Measurements from ENCODE around the gene CFAP20DC. TPM values are rescaled to one million over a fixed set of nuclear protein-coding genes. Genes with fewer than 3 reads are reported as not detected.

Gene CFAP20DC
- total RNA-seq, 1 donor from 2014 or later, result 4.2 TPM

DNA sequence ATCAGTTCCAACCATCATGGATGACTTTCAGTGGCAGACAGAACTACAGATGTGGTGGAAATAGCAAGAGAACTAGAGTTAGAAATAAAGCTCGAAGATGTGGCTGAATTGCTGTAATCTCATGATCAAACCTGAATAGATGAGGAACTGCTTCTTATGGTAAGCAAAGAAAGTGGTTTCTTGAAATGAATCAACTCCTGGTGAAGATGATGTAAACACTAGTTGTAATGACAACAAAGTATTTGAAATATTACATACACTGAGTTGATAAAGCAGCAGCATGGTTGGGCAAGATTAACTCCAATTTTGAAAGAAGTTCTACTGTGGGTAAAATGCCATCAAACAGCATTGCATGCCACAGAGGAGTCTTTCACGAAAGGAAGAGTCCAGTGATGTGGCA is 251.5 kb downstream of the CFAP20DC start:
- Mint-ChIP-seq H3K27me3 (ENCODE audit: unreplicated experiment) (peaks cover 6% of the 10 kb centered on the region), H3K4me1 (ENCODE audit: unreplicated experiment) (no peaks in the 10 kb centered on the region), H3K4me3 (ENCODE audit: unreplicated experiment) (no peak overlapping the region), H3K9me3 (ENCODE audit: unreplicated experiment) (no peaks in the 10 kb centered on the region), H3K27ac (ENCODE audit: unreplicated experiment) (no peak overlapping the region), H3K36me3 (ENCODE audit: low read depth, unreplicated experiment) (no peaks in the 10 kb centered on the region)
- TF ChIP-seq, protein P1, sequence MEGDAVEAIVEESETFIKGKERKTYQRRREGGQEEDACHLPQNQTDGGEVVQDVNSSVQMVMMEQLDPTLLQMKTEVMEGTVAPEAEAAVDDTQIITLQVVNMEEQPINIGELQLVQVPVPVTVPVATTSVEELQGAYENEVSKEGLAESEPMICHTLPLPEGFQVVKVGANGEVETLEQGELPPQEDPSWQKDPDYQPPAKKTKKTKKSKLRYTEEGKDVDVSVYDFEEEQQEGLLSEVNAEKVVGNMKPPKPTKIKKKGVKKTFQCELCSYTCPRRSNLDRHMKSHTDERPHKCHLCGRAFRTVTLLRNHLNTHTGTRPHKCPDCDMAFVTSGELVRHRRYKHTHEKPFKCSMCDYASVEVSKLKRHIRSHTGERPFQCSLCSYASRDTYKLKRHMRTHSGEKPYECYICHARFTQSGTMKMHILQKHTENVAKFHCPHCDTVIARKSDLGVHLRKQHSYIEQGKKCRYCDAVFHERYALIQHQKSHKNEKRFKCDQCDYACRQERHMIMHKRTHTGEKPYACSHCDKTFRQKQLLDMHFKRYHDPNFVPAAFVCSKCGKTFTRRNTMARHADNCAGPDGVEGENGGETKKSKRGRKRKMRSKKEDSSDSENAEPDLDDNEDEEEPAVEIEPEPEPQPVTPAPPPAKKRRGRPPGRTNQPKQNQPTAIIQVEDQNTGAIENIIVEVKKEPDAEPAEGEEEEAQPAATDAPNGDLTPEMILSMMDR (IDR thresholded peaks at IDR 0.05; ENCODE audit: unreplicated experiment), result no peak
- DNase-seq (ENCODE audit: low spot score), result no peak

DNA sequence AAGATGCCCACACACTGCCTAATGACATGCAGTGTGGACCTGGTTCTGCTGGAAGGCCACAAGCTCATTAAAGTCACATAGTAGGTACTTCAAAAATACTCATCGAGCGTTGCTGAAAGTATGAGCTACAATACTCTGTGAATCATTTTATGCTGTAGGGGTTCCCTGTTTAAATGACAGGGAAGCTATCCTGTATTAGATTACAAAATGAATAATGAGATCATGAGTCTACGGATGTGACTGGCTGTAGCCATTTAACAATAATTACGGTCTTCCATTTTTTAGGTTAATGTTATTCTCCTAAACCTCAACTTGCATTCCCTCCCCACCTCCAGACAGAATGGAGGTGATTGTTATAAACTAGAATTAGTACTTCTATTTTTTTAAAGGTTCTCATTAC is 255.1 kb downstream of the CFAP20DC start:
- no peak for DNase-seq (ENCODE audit: low spot score)
- Mint-ChIP-seq H3K4me1 (ENCODE audit: unreplicated experiment) (no peaks in the 10 kb centered on the region), H3K4me3 (ENCODE audit: unreplicated experiment) (no peak overlapping the region), H3K36me3 (ENCODE audit: low read depth, unreplicated experiment) (no peaks in the 10 kb centered on the region), H3K27ac (ENCODE audit: unreplicated experiment) (no peak overlapping the region), H3K9me3 (ENCODE audit: unreplicated experiment) (no peaks in the 10 kb centered on the region), H3K27me3 (ENCODE audit: unreplicated experiment) (peaks cover 6% of the 10 kb centered on the region)
- TF ChIP-seq, protein P1 (IDR thresholded peaks at IDR 0.05; ENCODE audit: unreplicated experiment), result no peak

DNA sequence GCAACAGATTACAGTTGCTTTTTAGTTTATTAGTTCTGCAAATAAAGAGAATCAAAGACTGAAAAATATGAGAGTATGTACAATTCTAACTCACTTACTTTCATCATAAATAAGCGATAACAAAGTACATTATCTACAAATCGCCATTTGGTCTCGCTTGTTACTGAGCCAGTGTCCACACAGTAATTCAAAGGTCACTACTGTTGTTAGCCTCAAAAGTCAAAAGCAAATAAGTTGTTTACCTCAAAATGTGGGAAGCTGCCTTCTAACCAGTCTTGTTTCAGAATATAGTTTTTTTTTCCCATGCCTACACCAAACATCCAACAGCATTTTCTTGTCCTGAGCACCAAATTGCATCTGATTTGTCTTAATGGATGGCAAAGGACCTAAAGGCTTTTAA is 255.9 kb downstream of the CFAP20DC start:
- no peak overlapping the region for H3K27ac Mint-ChIP-seq (ENCODE audit: unreplicated experiment)
- no peaks in the 10 kb centered on the region for H3K9me3 Mint-ChIP-seq (ENCODE audit: unreplicated experiment)
- H3K36me3 Mint-ChIP-seq (ENCODE audit: low read depth, unreplicated experiment), result no peaks in the 10 kb centered on the region
- no peak overlapping the region for H3K4me3 Mint-ChIP-seq (ENCODE audit: unreplicated experiment)
- TF ChIP-seq, protein P1 (IDR thresholded peaks at IDR 0.05; ENCODE audit: unreplicated experiment), result no peak
- H3K4me1 Mint-ChIP-seq (ENCODE audit: unreplicated experiment), result no peaks in the 10 kb centered on the region
- H3K27me3 Mint-ChIP-seq (ENCODE audit: unreplicated experiment), result peaks cover 3% of the 10 kb centered on the region
- DNase-seq (ENCODE audit: low spot score), result no peak

DNA sequence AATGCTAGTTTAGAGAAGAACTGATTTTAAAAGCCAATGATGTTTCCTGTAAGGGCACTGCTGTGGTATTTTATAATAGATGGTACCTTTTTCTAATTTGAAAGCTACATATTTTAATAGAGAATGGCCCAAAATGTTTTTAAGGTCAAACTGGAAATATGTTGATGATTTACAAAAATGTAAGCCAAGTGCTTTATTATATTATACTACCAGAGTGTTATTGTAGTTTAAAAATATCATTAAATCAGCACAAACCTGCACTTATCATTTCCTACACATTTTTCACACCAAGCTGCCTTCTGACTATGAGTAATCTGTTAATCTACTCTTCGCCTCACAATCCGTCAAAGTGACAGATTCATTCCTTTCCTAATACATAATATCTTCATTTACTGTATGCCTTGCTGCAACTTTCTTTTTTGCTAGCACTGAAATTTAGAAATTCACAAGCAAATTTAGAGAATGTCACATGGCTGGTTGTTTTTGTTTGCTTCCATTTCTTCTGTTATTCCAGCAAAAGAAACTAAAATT is 256.8 kb downstream of the CFAP20DC start:
- no peak for DNase-seq (ENCODE audit: low spot score)
- no peak overlapping the region for H3K27ac Mint-ChIP-seq (ENCODE audit: unreplicated experiment)
- TF ChIP-seq, protein P1 (IDR thresholded peaks at IDR 0.05; ENCODE audit: unreplicated experiment), result no peak
- no peak overlapping the region for H3K4me3 Mint-ChIP-seq (ENCODE audit: unreplicated experiment)
- peaks cover 3% of the 10 kb centered on the region for H3K27me3 Mint-ChIP-seq (ENCODE audit: unreplicated experiment)
- no peaks in the 10 kb centered on the region for H3K4me1 Mint-ChIP-seq (ENCODE audit: unreplicated experiment)
- H3K36me3 Mint-ChIP-seq (ENCODE audit: low read depth, unreplicated experiment), result no peaks in the 10 kb centered on the region
- no peaks in the 10 kb centered on the region for H3K9me3 Mint-ChIP-seq (ENCODE audit: unreplicated experiment)

DNA sequence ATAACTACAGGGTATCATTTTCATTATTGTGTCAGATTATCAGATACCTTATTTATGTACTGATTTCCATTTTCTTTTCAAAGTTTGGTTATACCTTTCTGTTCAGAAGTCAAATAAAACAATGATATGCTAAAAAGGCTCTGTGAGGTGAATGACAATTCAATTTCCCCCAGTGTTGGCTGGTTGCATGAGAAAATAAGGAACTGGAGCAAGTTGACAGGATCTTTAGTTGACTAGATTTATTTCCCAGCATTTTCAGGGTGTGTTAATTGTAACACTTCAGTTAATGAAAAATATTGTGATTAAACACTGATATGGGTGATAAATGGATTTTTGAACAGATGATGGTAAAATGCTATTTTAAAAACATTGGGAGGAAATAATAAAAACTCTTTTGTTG is 260.4 kb downstream of the CFAP20DC start:
- H3K36me3 Mint-ChIP-seq (ENCODE audit: low read depth, unreplicated experiment), result no peaks in the 10 kb centered on the region
- TF ChIP-seq, protein P1 (IDR thresholded peaks at IDR 0.05; ENCODE audit: unreplicated experiment), result no peak
- no peak overlapping the region for H3K27ac Mint-ChIP-seq (ENCODE audit: unreplicated experiment)
- no peak for DNase-seq (ENCODE audit: low spot score)
- no peaks in the 10 kb centered on the region for H3K27me3 Mint-ChIP-seq (ENCODE audit: unreplicated experiment)
- no peaks in the 10 kb centered on the region for H3K9me3 Mint-ChIP-seq (ENCODE audit: unreplicated experiment)
- H3K4me1 Mint-ChIP-seq (ENCODE audit: unreplicated experiment), result peaks cover 17% of the 10 kb centered on the region
- H3K4me3 Mint-ChIP-seq (ENCODE audit: unreplicated experiment), result no peak overlapping the region
